NCI-H128 (cell line): Measurements from ENCODE around the gene ZNF235.
"Not testable (repeated sequence)": the region's sequence is repeated elsewhere in the genome, so short reads cannot be mapped to it uniquely, and the experiment has no call there.

Experiments used
- DNase-seq: peaks from one replicate; lab custom pipeline; 2025; ENCODE audit not compliant: unreplicated experiment; lab: John Stamatoyannopoulos, UW

Gene ZNF235

GRCh38 chr19:44258136-44258535 is 46.7 kb downstream of the ZNF235 start:
- DNase-seq, result no peak

- no peak for DNase-seq
Observed at GRCh38 chr19:44255705-44256411, 49.0 kb downstream of the ZNF235 start.

- DNase-seq, result no peak
Observed at GRCh38 chr19:44254496-44254895, 50.3 kb downstream of the ZNF235 start.

- not testable (repeated sequence) for DNase-seq
Observed at GRCh38 chr19:44253392-44253791, 51.4 kb downstream of the ZNF235 start.

GRCh38 chr19:44252332-44252731 is 52.5 kb downstream of the ZNF235 start:
- DNase-seq, result not testable (repeated sequence)

- DNase-seq, result no peak
Observed at GRCh38 chr19:44236384-44236783, 68.4 kb downstream of the ZNF235 start.
